ENCODE data around the gene TMEM86B.
"Not testable (repeated sequence)": the region's sequence is repeated elsewhere in the genome, so short reads cannot be mapped to it uniquely, and the experiment has no call there.

Gene TMEM86B

DNA sequence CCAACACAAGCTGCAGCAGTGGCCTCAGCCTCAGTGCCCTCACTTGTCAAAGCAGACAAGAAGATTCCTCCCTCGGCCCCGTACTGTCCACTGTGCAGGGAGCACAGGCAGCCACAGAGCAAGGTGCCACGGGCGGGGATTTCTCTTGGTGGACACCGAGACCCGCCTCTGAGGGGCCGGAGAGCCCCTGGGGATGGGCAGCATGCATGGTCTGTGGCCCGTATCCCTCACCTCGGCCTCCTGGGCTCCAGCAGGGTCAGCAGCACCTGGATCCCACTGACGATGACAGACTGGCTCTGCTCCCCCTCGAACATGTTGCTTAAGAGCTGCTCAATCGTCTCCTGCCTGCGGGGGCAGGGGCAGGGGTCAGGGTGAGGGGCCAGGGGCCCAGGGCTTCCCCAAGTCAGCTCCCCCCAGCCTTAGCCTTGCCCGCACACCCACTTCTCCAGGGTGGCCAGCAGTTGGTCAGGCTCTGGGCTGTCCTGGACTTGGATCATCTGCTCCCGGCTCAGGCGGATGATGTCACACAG, 13.4 kb upstream of the TMEM86B start:
- no peak for DNase-seq

DNA sequence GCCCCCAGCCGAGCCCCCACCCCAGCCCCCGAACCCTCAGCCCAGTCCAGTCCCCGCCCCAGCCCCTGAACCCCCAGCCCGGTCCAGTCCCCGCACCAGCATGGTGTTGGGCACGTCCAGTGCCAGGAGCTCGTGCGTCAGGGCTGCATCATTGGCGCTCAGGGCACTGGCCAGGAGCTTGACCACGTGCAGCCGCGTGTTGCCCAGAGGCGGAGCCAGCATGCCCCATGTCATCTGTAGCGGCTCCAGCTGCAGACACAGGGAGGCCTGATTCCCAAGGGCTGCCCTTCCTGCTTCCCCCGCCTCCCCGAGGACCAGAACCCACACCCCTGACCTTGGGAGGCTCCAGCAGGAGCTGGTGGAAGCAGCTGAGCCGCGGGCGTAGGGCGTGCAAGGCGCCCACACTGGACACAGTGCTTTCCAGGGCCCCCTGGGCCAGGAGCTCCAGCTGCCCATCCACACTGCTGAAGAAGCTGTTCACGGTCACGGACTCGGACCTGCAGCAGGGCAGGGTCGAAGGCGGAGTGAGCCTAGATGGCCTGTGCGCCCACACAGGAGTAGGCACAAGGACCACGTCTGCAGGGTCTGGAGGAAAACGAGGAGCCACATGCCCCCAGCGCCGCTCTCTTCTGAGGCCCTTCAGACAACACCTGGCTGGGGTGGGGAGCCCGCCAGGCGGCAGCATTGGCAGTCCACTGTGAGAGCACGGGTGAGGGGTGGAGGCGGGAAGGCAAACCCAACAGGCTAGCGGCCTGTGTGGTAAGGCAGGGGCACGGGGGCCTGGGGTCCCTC, 12.8 kb upstream of the TMEM86B start:
- DNase-seq: no peak

DNA sequence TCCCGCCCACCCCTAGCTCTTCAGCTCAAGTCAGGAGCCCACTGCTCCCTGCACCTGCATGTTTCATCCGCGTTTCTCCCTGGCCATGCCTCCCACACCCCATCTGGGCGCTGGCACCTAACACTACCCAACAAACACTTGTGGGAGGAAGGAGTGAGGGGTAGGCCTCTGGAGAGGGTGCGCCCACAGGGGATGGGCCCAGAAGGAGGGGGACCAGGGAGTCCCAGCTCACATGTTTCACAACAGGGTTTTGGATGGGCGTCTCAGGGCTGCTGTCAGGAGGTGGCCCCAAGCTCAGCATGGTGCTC, 12.1 kb upstream of the TMEM86B start:
- DNase-seq: no peak

DNA sequence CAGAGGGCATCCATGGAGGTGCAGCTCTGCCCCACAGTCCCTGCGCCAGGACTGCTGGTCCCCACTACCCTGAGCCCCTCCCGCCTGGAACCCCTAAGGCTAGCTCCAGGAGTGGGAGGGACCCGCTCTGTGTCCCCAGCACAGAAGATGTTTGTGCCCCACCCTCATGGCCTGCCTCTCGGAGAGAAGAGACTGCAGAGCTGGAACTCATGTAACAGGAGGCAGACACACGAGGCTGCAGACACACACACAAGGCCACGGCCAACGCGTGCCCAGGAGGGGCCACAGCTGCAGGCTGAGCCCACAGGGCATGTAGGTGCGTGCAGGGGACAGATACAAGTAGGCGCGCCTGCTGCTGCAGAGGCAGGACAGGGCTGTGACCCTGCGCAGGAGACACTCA, 10.4 kb upstream of the TMEM86B start:
- DNase-seq: no peak

DNA sequence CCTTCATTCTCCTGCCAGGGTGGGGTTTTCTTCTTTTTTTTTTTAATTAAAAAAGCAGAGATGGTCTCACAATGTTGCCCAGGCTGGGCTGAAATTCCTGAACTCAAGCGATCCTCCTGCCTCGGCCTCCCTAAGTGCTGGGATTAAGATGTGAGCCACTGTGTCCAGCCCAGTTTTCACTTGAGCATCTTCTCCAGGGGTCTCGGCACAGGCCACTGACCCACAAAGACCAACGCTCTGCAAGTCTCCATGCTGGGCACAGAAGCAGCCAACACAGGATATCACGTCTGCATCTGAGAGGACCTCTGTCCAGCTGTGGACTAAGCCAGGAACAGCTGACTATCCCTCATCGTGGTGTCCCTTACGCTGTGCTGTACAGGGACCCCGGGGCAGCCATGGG, 9.5 kb upstream of the TMEM86B start:
- DNase-seq: no peak

DNA sequence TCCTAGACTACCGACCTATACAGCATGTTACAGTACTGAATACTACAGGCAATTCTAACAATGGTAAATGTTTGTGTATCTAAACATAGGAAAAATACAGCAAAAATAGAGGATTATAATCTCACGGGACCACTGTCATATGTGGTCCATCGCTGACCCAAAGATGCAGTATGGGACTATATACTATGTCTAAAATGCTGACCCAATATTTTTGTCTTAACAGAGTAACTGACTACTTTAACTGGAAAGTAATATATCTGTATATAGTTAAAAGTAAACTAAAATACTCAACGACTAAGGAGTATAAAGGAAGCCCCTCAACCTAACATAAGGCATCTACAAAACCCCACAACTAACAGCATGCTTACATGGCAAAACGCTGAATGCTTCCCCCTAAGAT, 4.4 kb upstream of the TMEM86B start:
- no peak for DNase-seq

DNA sequence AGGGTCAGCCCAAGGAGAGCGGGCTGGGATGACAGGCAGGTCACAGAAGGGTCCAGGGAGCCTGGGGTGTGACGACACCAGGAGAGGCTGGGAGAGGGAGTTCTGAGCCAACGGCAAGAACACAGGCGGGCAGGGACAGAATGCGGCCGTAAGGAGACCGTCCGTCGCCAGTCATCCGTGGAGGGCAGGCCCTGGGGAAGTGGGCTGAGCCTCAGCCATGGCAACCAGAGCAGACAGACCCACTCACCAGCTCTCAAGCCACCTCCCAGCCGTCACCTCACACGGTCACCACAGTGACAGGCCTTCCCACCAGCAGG, 3.7 kb upstream of the TMEM86B start:
- no peak for DNase-seq

DNA sequence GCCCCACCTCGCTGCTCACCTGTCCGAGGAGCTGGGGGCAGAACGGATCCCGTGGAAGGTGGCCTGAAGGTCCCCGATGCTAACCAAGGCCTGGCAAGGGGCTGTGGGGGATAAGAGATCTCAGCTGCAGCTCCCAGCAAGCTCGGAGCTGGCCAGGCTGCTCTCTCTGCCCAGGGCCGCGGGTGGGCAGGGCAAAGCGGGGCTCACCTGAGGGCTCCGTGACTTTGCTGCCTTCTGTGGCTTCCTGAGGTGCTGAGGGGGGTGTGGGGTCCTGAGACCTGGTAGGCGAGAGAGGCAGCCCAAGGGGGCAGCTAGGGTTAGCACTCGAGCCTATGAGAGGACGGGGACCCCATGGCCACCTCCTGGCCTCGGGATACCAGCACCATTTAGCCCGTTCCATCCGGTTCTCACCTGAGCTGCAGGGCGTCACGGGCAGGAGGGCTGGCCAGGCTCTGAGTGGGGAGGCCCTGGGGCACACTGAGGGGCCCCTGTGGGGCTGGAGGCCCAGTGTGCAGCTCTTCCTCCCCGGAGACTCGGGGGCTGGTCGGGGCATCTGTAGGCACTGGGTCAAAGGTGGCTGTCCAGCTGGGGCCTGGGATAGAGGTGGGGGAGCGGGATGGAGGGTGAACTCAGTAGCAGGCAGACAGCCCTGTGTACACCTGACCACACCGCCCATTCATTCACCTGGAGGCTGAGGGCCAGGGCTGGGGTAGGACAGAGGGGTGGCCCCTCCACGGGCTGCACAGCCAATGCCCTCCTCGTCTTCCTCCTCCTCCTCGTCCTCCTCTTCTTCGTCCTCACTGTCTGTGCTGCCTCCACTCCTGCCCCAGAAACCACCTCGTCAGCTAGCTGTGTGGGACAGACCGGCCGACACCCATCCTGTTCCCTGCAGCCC, 3.1 kb upstream of the TMEM86B start:
- no peak for DNase-seq

DNA sequence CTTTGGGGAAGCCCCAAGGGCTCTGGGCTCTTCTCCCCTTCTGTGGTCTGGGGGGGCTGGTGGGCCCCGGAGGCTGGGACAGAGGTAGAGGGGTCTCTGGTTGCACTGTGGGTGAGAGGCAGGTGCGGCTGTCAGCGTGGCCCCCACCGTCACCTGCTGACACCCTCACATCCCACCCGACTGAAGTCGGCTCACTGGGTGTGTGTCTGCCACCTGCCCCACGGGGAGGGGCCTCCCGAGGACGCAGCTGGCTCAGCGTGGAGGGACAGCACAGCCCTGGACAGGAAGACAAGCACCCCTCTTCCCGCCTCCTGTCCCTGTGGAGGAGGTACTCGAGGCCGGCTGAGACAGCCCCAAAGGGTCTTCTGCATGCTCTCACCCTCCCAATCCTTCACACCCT, 2.2 kb upstream of the TMEM86B start:
- DNase-seq: no peak

DNA sequence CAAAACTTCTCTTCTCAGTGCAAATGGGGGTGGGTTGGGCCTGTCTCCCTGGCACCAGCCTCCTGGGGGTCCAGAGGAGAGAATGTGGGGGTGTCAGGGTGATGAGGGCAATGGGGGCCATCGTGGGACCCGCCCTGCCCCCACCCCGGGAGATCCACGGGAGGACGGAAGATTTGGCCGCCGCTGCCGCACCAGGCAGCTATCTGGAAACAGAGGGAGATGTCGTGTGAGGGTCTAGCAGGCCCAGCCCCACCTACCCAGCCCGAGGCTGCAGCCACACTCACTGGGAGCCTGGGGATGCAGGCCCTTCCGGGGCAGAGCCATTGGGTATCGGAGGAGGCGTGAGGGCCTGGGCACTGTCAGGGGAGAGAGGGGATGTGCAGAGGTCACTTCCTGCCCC, 1.8 kb upstream of the TMEM86B start:
- DNase-seq: no peak

DNA sequence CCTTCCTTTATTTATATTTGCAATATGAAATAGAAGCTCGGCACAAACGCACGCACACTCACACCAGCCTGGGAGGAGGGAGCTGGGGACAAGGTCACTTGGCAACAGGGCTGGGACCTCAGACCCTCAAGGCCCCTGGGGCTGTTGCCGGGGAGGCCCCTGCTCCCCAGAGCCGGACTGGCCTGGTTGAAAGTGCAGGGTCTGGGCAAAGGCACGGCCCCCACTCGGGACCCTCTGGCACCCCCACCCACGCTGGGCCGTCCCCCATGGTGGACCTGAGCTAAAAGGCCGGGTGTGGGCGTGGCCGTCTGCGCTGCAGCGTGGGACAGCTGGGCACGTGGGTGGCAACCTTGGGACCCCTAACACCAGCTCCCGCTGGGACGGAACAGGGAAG, 1.2 kb upstream of the TMEM86B start:
- DNase-seq: no peak

DNA sequence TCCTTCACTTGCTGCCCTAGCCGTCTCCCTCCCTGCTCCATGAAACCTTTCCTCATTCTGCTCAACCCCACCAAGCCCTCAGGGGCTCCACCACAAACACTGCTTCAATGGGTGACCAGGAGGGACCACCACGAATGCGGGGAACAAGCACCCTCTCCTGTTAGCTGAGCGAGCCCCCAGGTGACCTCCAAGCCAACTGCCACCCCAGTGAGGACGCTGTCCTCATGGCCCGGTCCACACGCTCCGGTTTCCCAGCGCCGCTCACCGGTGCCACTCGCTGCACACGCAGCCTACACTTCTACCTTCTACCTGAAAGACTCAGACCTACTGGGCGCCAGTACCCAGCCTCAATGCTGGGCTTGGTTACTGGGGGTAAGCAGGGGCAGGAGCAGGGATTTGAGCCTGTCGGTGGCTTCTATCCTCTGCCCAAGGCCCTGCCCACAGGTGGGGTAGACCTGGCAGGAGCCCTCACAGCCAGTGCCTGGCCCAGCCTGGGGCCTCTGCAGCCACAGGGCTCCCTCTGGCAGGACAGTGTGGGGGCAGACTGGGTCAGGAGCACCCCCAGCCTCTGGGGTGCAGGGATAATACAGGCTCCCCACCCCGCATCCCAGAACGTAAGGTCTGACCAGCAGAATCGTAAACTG, 704 bp upstream of the TMEM86B start:
- DNase-seq: no peak

DNA sequence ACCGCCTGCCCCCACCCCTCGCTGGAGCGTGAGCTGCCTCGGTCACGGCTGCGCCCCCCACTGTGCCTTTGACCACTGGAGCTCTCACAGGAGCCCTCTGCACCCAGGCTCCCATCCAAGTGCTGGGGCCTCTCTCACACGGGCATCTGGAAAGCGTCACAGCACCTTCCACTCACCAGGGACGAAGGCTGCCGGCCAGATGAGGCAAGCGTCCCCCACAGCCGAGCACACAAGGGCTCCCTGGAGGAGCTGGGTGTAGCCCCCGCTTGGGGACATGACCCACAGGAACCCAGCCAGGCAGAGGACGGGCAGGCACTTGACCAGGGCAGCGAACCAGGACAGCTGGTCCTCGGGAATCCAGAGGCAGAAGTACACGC, 560 bp downstream of the TMEM86B start:
- no peak for DNase-seq

DNA sequence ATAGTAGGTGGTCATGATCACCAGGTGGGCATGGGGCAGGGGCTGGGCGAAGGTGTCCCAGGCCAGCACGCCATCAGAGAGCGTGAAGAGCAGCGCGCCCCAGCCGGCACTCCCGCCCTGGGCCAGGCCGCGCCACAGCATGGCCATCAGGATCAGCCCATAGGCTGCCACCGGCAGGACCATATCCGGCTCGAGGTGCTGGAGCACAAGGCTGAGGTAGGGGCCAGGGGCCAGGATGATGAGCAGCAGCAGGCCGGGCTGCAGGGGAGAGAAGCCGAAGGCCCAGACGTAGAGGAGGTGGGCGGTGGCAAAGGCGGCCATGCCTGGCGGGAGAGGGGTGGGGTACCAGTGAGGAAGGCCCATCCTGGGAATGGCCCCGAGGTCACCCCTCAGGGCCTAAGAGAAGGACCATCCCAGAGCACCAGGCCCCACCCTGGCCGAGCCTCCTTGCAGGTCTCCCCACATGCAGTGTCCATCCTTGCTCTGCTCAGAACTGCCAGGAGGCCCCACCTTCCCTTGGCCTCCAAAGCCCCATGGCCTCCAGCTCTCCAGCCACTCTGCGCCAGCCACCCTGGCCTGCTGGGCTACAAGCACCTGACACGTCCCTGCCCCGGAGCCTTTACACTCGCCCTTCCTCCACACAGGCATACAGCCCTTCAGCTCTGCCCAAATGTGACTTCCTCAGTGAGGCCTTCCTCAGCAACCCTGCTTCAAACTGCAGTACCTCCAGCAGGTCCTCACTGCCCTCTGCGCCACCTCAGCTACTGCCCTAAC, 1.1 kb downstream of the TMEM86B start:
- no peak for DNase-seq

DNA sequence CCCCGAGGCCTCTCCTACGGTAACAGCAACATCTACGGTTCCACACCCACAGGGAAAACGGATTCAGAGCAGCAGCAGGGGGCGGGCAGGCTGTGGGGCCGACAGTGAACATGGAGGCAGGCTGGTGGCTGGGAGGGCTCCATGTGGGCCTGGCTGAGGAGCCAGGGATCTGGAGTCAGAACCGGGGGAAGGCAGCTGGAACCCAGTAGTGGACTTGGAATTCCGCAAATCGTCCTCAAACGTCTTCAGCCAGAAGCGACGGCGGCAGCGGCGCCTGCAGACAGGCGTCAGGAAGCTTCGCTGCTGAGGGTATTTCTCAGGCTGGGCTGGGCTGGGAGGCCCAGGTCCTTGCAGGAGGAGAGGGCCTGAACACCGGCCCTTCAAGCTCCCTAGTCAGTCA, 1.8 kb downstream of the TMEM86B start:
- DNase-seq: no peak

DNA sequence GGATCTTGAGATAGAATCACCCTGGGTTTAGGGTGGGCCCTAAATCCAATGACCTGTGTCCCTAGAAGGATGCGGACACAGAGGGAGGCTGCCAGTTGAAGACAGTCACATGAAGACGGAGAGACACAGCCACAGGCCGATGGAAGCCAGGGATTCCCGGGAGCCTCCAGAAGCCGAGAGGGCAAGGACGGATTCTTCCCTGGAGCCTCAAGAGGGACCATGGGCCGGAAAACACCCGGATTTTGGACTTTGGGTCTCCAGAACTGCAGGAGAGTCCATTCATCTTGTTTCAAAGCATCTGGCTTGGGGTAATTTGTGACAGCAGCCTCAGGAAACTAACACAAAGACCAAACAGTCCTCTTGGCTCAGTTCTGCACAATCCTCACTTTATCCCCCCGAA, 2.3 kb downstream of the TMEM86B start:
- DNase-seq: no peak

DNA sequence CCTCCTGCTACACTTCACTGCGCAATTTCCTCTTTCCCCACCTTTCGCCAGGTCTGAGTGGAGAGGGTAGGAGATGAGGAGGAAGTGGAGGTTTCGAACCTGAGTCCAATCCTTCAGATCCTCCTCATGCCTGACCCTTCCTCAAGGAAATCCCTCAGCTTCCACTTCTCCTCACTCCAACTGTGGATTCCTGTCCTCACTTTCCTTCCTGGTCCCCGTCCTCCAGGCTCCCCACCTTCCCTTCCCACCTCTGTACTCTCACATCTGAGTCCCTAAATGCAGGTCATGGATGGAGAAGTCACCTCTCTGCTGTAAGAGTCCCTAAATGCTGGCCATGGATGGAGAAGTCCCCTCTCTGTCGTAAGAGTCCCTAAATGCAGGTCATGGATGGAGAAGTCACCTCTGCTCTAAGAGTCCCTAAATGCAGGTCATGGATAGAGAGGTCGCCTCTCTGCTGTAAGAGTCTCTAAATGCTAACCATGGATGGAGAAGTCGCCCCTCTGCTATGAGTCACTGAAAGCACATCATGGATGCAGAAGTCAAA, 3.1 kb downstream of the TMEM86B start:
- no peak for DNase-seq

DNA sequence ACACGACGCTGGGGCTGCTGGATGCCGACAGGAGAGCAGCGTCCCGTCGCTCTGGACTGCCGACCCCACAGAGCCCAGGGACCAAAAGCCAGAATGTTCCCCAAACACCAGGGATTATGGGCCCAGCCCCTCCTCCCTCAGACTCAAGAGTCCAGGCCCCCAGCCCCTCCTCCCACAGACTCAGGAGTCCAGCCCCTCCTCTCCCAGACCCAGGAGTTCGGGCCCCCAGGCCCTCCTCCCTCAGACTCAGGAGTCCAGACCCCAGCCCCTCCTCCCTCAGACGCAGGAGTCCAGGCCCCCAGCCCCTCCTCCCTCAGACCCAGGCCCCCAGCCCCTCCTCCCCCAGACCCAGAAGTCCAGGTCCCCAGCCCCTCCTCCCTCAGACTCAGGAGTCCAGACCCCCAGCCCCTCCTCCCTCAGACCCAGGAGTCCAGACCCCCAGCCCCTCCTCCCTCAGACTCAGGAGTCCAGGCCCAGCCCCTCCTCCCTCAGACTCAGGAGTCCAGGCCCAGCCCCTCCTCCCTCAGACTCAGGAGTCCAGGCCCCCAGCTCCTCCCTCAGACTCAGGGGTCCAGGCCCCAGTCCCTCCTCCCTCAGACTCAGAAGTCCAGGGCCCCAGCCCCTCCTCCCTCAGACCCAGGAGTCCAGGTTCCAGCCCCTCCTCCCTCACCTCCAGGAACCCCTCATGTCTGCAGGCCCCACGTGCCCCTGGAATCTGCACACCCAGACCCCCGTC, 3.7 kb downstream of the TMEM86B start:
- DNase-seq: not testable (repeated sequence)

DNA sequence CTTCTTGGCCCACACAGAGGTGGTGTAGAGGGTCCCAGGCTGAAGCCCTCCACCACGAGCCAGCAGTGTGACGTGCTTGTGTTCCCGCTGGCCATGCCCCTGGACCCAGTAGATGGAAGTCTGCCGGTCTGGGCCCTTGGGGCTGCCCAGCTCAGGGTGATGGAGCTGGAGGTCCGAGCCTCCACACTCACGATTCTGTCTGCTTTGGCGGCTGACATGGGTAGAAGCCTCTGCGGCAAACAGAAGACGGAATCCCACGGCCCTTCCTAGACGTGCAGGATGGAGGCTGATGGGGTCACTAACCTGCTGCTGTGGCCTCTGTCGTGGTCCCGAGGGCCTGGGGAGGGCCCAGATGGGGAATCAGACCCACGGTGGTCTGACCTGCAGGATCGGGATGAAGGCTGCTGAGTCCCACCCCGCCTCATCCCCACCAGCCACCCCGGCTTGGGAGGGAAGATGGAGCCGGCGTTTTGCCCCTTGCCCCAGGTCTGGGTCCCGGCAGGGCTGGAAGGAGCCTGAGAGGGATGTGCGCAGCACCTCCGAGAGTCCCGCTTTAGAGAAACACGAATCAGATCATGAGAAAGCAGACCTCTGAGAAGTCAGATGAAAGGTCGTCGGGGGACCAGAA, 4.4 kb downstream of the TMEM86B start:
- DNase-seq: no peak

DNA sequence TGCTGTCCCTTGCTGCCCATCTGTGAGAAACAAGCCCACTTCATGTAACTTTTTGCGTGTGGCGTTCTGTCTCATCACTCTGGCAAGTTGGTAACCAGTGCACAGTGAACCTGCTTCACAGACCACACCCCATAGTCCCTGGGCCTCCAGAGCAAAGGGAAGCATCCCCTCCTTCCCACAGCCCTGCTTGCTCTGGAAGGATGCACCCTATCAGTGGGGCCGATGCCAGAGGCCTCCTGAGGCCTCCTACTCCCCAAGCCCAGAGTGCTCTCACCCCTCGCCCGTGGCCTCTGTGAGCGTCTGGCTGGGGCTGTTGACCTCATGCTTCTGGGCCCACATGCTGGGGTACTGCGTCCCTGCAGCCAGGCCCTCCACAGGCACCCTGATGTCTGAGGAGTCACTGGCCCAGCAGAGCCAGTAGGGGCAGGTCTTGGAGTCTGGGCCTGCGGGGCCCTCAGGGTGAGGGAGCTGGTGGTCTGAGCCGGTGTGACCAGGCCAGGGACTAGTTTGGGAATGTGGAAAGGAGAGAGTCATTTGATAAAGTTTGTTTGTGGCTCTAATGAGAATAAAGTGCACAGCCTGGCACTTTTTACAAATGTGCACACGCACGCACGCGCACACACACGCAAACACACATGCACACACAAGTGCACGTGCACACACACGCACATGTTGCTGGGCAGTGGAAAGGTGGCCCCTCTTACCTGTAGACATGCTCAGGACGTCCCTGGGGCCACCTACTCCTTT, 5.1 kb downstream of the TMEM86B start:
- no peak for DNase-seq

DNA sequence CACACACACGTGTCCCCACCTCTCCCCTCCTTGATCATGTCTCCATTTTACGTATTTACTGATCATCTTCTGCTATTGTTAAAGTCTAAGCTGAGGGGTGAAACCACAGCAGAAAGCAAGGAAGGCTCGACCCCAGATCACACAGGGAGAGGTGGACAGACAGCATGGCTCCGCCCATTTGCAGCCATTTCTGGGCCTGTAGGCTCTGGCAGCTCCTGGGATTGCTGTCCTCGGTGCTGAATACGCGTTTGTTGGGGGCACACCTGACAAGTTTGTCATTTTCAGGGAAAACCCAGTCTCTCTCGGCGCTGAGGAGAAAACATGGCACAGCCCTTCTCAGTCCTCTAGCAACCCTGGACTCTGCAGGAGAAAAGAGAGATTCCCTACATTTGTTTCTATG, 8.0 kb downstream of the TMEM86B start:
- DNase-seq: no peak

All from NCI-H1930 (cell line).